ENCODE results near the gene ZNG1F.
"Not testable (repeated sequence)": the region's sequence is repeated elsewhere in the genome, so short reads cannot be mapped to it uniquely, and the experiment has no call there.

DNA sequence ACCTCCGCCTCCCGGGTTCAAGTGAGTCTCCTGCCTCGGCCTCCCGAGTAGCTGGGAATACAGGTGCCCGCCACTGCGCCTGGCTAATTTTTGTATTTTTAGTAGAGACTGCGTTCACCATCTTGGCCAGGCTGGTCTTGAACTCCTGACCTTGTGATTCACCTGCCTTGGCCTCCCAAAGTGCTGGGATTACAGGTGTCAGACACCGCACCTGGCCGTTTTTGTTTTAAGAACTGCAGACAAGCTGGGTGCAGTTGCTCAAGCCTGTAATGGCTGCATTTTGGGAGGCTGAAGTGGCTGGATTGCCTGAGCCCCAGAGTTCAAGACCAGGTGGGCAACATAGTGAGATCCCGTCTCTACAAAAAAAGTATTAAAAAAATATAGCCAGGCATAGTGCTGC lies 43.2 kb upstream of the ZNG1F start:
- TF ChIP-seq REST (IDR thresholded peaks at IDR 0.05); CTCF (IDR thresholded peaks at IDR 0.05); JUN (IDR thresholded peaks at IDR 0.05); POLR2A (IDR thresholded peaks at IDR 0.05; ENCODE audit: low read length); NPAS2 (CRISPR knock-in tag; IDR thresholded peaks at IDR 0.05; ENCODE audit: borderline replicate concordance); CBX8 (IDR thresholded peaks at IDR 0.05); EP300 (IDR thresholded peaks at IDR 0.05); ZFP36 (IDR thresholded peaks at IDR 0.05; ENCODE audit: borderline replicate concordance, partially characterized antibody); HDAC2 (IDR thresholded peaks at IDR 0.05); EHMT2 (IDR thresholded peaks at IDR 0.05; ENCODE audit: low read depth); CHD2 (IDR thresholded peaks at IDR 0.05; ENCODE audit: low read length, partially characterized antibody); RFX5 (IDR thresholded peaks at IDR 0.05): not testable (repeated sequence)
